Stimulated activated CD8-positive, alpha-beta memory T cell treated with anti-CD3 and anti-CD28 coated beads, Interleukin-4, amount 100 ng/mL, for 24 hours (primary cell): ENCODE data around the gene AMDHD1.
A peak's percentile ranks its signal among the peaks of the same experiment; 100 is the strongest.

Experiments
- DNase-seq: peaks from one replicate; pipeline ENCODE4 v3.0.0-alpha.2; 2020; ENCODE audit warnings: low read depth

The AMDHD1 gene, protein sequence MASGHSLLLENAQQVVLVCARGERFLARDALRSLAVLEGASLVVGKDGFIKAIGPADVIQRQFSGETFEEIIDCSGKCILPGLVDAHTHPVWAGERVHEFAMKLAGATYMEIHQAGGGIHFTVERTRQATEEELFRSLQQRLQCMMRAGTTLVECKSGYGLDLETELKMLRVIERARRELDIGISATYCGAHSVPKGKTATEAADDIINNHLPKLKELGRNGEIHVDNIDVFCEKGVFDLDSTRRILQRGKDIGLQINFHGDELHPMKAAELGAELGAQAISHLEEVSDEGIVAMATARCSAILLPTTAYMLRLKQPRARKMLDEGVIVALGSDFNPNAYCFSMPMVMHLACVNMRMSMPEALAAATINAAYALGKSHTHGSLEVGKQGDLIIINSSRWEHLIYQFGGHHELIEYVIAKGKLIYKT

DNA sequence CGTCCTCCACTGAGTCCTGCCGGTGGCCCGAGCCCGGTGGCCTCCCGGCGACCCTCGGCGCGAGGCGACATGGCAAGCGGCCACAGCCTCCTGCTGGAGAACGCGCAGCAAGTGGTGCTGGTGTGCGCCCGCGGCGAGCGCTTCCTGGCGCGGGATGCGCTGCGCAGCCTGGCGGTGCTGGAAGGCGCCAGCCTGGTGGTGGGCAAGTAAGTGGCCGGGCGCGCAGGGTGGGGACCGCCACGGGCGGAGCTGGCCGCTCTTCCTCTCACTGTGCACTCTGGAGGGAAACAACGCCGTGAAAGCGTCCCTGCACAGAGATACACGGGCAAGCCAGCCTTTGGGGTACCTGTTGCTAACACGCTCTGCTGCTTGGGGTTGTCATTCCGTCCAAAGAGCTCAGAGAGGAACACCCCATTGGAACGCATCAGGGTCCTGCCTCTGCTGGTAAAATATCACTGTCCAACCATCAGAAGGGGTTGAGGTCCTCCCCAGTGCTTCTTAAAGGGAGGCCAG is at the start of gene AMDHD1:
AMDHD1 (plus strand) TSS at position 2 of the 513 bp plus-strand sequence; CDS start at position 70, 68 bp downstream.
- peak; percentile 29 for DNase-seq

DNA sequence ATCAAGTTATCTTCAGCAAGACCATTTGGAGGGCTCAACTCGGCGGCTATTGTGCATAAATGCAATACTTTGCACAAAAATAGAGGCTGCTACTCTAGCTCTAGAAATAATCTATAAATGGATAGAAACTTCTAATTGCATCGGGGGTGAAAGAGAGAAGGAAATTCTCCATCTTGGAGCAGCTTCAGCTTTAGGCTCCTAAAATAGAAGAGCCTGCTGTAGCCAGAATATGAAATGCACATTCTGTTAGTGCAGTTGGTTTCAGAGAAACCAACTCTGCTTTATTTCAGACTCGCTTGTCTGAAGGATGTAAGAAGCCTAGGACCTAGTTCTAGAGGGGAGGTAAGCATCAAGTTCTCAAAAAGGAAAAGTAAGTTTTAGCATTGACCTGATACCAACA is 46.3 kb upstream of the AMDHD1 start:
- DNase-seq = no peak

DNA sequence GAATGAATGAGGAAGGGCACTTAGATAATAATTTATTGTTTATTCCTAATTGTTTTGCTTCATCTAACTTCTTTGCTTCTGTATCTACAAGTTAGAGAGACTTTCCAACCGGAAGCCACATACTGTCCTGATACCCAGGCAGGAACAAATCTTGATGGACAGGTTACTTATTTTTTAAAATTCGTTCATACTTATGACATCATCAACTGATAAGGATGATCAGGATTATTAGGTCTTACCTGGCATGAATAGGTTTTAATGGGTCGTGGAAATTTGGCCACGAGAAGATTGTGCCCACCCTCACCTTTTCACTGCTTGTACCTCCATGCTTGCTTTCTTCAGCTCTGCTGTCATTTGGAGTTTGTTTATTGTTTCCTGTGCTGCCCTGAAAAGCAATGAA is 45.0 kb upstream of the AMDHD1 start:
- DNase-seq = no peak

DNA sequence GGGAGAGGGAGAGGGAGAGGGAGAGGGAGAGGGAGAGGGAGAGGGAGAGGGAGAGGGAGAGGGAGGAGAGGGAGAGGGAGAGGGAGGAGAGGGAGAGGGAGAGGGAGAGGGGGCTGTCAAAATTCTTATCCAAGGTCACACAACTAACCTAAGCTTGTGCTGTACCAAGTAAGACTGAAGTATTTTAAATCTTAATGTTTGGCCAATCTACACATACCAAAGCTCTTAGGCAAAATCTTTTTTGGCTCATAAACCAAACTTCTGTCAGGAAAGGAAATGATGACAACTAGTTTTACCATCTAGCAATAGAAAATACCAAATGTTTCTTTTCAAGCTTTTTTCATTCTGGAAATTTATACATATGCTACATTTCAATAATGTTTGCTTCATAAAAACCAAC is 34.6 kb upstream of the AMDHD1 start:
- DNase-seq = no peak

DNA sequence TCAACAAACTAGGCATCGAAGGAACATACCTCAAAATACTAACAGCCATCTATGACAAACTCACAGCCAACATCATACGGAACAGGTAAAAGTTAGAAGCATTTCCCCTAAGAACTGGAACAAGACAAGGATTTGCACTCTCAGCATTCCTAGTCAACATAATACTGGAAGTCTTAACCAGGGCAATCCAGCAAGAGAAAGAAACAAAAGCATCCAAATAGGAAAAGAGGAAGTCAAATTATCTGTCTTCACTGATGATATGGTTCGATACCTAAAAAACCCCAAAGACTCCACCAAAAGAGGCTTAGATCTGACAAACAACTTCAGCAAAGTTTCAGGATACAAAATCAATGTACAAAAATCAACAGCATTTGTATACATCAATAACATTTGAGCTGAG is 33.3 kb upstream of the AMDHD1 start:
- DNase-seq = no peak

DNA sequence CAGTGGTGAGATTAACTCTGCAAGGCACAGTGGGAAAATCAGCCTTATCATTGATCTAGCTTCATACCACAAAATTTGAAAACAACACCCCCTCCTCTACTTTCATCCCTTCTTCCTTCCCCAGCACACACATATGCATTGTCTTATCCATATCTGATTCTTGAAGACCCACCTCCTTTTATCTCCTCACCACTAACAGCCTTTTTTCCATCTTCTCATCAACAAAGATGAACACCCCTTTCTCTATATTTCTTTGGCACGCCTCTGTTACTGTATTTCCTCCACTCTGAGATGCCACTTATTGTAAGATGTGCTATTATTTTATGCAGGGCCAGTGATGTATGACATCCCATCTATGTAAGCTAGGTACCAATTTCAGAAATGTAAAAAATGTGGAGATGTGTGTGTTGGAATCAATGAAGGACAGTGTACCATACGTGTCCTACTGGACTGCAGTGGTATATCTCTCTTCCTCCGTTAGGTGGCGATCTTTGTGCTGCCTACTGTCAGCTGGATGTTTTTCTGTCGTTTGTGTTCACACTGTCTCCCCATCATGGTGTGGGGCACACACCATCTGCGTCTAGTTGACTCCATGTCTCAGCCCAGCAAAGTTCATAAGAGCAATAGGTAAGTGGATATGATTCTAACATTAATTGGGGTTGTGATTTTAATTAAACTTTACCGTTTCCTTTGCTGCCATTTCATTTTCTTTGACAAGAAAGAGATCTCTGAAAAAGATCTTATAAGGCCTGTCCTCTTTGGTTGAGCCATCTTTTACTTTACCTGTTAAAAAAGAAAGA is 24.7 kb upstream of the AMDHD1 start:
- DNase-seq = peak; percentile 11

DNA sequence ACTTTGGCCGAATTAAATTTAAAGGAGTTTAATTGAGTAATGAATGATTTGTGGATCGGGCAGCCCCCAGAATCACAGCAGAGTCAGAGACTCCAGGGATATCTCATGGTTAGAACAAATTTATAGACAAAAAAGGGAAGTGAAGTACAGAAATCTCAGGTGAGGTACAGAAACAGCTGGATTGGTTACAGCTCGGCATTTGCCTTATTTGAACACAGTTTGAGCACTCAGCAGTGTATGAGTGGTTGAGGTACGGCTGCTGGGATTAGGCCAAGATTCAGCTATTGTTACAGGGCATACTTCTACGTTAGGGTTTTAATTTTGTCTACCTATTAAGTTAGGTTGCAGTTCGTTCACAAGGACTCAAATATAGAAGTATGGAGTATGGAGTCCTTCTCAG is 24.0 kb upstream of the AMDHD1 start:
- no peak for DNase-seq

DNA sequence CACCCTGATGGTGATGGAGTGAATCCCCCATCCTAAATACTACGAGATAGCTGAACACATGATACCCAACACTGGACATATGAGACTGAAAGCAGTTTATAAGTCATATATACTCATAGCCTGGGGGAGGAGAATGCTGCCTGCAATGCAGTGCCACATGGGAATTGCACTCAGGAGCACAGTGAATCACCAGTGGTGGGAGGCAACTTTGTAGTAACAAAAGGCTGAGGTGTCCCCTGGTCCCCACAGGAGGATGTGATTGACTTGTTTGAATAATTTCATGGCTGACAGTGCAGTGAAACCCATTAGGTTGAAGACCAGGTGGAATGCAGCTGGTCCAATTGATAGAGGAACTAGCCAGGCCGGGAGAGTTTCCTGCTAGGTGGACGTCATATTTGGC is 20.9 kb upstream of the AMDHD1 start:
- no peak for DNase-seq

DNA sequence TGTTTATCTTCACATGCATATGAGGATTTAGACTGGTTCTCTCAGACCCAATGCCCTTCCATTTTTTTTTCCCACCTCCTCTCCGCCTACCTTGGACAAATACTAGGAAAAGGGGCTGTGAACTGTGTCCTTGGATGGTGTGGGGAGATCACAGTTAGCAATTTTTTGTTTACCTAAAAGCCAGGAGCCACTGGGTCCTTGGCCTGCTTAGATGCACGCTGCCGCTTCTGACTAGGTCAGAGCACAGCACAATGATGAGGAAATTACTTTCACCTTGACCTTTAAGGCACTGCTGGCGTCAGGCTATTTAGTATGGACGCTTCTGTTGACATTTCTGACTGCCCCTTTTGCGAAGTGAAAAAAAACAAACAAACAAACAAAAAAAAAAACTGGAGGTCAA is 2.6 kb upstream of the AMDHD1 start:
- DNase-seq = no peak

DNA sequence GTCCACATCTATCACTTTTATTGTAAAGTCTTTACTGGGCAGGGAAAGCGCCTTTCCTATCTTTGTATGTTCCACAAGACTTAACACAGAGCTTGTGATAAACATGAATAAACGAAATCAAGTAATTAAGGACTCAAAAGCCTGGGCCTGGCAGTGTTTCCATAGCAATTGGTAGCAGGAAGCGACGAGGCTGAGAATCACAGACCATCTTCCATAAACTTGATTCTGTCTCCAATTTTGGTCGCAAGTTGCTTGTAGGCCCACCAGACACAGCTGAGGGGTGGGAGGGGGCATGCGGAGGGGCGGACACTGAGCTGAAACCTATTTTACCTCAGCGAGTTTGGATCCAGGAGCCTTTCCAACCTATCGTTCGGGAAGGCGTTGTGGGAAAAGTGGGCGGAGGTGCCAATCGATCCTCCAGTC is 1.0 kb upstream of the AMDHD1 start:
- no peak for DNase-seq

DNA sequence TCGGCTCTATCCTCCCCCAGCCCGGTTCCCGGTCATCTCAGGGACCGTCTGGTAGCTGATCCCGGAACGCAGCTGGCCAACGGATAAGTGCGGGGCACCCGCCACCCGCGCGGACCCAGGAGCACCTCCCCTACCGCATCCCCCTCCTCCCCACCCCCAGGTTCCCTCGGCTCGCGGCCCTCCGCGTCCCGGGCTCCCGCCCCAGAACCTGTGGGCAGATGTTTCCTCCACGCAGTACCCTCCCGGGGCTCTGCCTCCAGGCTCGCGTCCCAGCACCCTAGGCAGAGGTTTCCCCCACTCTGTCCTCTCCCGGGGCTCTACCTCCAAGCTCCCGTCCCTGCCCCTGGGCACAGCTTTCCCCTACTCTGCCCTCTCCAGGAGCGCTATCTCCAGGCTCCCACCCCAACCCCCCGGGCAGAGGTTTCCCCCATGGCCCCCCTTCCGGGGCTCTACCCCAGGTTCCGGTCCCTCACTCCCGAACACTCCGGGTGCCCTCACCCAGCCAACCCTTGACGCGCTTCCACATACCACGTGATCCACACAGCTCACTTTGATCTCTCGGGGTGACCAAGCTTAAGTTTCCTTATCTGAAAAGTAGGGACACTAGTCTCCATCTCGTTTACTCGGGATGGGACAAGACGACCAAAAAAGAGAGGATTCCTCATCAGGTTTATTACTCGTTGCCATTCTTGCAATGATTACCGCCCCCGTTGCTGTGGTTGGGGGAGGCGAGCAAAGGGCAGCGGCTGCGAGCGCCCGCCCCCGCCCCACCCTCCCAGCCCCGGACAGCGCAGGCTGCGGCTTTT is 404 bp upstream of the AMDHD1 start, which contains the start of gene CCDC38:
CCDC38 (minus strand) TSS at position 91 of the 806 bp plus-strand sequence. CDS start 6,105 bp downstream, outside the sequence.
- DNase-seq = peak; percentile 75

DNA sequence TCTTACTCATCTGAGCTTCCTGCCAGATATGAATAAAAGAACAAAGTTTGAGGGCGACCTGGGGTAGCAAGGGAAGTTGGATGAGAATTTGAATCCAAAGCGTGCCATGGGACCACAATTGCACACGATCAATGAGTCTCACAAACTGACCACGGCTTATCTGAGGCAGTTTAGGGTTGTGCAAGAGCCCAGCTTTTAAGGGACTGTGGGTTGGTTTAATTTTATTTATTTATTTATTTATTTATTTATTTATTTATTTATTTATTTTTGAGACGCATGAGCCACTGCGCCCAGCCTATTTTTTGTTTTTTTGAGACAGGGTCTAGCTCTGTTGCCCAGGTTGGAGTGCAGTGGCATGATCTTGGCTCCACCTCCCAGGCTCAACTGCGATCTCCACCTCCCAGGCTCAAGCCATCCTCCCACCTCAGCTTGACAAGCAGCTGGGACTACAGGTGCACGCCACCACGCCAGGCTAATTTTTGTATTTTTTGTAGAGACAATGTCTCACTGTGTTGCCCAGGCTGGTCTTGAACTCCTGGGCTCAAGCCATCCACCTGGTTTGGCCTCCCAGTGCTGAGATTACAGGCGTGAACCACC is 1.1 kb downstream of the AMDHD1 start:
- DNase-seq = no peak

DNA sequence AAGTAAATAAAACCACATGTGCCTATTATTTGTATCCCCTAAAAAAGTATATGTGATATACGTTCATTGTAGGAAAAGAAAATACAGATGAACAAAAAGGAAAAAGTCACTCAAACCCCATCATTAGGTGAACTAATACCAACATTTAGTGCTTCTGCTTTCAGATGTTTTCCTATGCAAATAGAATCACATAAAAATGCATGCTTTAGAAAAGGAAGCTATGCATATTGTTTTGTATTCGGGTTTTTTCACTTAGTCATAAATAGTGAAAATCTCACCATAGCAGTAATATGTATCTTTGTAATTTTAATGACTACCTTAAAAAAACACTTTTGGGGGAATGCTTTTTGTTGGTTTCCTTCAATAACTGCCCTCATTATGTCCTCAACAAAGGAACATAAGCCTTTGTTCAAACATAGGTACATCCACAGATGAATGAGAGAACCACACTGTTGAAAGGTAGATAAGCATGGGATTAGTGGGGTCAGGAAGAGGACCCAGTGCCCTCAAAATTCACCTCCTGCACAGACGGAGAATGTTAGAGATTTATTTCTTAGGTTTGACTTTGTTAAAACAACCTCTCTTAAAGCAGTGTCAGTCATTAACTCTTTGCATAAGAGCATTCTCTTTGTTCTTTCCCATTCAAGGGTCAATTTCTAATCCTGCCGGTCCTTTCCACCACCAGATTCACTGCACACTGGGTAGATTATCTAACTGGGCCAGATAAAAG is 6.5 kb downstream of the AMDHD1 start:
- no peak for DNase-seq

DNA sequence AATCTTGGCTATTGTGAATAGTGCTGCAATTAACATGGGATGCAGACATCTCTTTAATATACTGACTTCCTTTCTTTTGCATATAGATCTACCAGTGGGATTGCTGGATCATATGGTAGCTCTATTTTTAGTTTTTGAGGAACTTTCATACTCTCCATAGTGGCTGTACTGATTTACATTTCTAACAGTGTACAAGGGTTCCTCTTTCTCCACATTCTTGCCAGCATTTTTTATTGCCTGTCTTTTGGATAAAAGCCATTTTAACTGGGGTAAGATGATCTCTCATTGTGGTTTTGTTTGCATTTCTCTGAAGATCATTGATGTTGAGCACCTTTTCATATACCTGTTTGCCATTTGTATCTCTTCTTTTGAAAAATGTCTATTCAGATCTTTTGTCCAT is 8.4 kb downstream of the AMDHD1 start:
- DNase-seq = no peak

DNA sequence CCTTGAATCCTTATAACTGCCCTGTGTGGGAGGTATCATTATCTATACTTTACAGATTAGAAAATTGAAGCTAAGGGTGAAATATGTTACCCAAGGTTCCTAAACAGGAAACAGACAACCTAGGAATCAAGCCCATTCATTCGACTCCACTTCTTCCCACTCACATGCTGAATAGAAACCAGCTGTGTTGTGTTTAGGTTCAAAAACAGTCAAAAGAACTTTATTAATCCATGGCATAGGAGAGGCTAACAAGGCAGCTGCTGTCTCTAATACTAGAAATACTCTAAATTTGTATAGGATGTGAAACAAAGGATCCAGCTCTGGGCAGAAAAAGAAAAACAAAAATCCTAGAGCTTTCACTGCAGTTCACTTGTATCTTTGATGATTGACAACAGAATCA is 9.9 kb downstream of the AMDHD1 start:
- DNase-seq = no peak

DNA sequence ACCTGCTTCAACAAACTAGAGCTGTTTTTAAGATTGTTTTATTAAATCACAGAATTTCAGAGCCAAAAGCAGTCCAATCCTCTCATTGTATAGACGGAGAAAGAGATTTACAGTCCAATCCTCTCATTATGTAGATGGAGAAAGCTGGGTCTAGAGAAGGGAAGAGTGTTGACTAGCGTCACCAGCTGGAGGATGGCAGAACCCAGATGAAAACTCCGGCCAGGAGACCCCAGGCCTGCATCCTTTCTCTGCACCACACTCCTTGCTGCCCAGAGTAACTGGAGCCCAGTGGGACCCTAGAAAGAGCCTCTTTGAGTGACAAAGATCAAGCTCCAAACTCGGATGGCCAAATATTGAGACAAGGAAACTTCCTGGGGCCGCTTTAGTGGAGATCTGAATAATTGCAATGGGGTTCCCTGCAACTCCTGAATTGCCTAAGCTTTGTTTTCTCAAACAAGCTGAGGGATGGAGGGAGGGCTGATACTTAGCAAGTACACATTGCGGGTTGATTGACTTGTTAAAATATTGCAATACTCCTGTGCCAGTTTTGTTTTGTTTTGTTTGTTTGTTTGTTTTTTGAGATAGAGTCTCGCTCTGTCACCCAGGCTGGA is 12.5 kb downstream of the AMDHD1 start:
- DNase-seq = no peak

DNA sequence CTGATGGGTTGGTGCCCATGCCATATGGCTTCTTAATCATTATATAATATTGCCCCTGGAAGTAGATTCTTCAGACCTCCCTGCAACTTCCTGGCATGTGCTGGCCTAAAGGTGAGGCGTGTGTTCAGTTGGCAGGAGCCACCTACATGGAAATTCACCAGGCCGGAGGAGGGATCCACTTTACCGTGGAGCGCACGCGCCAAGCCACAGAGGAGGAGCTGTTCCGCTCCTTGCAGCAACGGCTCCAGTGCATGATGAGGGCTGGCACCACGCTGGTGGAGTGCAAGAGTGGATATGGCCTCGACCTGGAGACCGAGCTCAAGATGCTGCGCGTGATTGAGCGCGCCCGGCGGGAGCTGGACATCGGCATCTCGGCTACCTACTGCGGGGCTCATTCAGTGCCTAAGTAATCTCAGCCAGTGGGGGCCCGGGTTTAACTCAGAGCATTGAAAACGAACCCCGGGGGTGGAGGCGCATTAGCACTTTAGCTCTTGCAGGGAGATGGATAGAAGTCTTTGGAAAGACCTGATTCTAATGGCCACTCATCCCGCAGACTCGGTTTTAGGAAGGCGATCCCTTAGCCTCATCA is 13.5 kb downstream of the AMDHD1 start:
- no peak for DNase-seq

DNA sequence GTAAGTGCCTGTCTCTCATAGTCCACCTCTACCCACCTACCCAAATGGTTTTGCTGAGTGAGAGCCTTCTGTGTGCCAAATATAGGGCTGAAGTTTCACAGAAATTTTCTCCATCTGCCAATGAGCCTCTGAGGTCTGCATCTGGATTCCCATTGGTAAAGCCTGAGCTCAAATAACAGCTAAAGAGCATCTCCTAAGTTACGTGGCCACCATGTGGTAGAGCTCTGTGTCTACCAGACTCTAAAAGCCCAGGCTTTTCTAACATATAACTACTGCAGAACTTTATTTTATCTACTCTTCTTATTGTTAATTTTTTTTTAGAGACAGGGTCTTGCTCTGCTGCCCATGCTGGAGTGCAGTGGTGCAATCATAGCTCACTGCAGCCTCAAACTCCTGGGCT is 16.0 kb downstream of the AMDHD1 start:
- DNase-seq = no peak

DNA sequence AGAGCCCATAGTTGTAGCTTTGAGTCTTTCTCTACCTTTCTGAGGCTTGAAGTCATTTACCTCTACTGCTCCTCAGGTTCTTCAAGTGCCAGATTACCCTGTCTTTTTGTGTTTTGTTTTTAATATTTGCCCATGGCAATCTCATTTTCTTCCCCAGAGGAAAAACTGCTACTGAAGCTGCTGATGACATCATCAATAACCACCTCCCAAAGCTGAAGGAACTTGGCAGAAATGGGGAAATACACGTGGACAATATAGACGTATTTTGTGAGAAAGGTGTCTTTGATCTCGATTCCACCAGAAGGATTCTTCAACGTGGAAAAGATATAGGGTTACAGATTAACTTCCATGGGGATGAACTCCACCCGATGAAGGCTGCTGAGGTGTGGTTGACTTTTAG is 17.1 kb downstream of the AMDHD1 start:
- DNase-seq = no peak

DNA sequence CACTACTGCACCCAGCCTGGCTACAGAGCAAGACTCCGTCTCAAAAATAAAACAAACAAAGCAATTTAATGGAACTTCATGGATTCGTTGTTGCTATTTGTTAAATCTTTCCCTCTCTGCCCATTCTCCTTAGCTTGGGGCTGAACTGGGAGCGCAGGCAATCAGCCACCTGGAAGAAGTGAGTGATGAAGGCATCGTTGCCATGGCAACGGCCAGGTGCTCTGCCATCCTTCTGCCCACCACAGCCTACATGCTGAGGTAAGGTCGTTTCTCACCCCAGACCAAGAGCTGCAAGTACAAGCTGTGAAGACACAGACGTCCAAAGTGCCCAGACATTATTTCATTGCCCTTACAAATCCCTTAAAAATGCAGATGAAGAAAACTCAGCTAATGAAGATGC is 19.1 kb downstream of the AMDHD1 start:
- DNase-seq = no peak
